ENCODE measurements around the gene CORIN.

- TF ChIP-seq LEF1 (IDR thresholded peaks at IDR 0.05; ENCODE audit: borderline replicate concordance): no peak
- TF ChIP-seq PKNOX1 (IDR thresholded peaks at IDR 0.05): no peak
- TF ChIP-seq BHLHE40 (IDR thresholded peaks at IDR 0.05; ENCODE audit: borderline replicate concordance): no peak
- TF ChIP-seq TARDBP (IDR thresholded peaks at IDR 0.05): no peak
- TF ChIP-seq HDGF (IDR thresholded peaks at IDR 0.05; ENCODE audit: borderline replicate concordance): no peak
- TF ChIP-seq NFRKB (IDR thresholded peaks at IDR 0.05): no peak
- no peak for TF ChIP-seq FOXA1 (IDR thresholded peaks at IDR 0.05)
- TF ChIP-seq ARNT (IDR thresholded peaks at IDR 0.05): no peak
Measured at GRCh38 chr4:47736146-47736545, 101.7 kb downstream of the CORIN start.

Data from HEK293T (cell line).